Neural progenitor cell (in vitro differentiated cells): Measurements from ENCODE around the gene TTC6.
A peak's percentile ranks its signal among the peaks of the same experiment; 100 is the strongest.

Experiments used
- EZH2 ChIP-seq: fragments of 200-600 bp; sonication (generic); IDR thresholded peaks from 2 replicates; pipeline ENCODE4 v1.6.1; 2017; ENCODE audit warnings: antibody characterized with exemption, mild to moderate bottlenecking, moderate library complexity
- TF ChIP-seq, protein P1 (sequence below): fragments of 200-600 bp; sonication (generic); IDR thresholded peaks from 2 replicates; pipeline ENCODE4 v1.5.1; 2017; ENCODE audit warnings: antibody characterized with exemption, mild to moderate bottlenecking

- peak; percentile 98 for TF ChIP-seq EZH2
- TF ChIP-seq, protein P1, sequence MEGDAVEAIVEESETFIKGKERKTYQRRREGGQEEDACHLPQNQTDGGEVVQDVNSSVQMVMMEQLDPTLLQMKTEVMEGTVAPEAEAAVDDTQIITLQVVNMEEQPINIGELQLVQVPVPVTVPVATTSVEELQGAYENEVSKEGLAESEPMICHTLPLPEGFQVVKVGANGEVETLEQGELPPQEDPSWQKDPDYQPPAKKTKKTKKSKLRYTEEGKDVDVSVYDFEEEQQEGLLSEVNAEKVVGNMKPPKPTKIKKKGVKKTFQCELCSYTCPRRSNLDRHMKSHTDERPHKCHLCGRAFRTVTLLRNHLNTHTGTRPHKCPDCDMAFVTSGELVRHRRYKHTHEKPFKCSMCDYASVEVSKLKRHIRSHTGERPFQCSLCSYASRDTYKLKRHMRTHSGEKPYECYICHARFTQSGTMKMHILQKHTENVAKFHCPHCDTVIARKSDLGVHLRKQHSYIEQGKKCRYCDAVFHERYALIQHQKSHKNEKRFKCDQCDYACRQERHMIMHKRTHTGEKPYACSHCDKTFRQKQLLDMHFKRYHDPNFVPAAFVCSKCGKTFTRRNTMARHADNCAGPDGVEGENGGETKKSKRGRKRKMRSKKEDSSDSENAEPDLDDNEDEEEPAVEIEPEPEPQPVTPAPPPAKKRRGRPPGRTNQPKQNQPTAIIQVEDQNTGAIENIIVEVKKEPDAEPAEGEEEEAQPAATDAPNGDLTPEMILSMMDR, result no peak
Observed at GRCh38 chr14:37595809-37596621, 586 bp downstream of the TTC6 start.
